Ammon's horn (tissue), 1 donor: Measurements from ENCODE around the gene AGBL3.
A peak's percentile ranks its signal among the peaks of the same experiment; 100 is the strongest.

ENCODE experiments used
- DNase-seq: peaks from one replicate; pipeline ENCODE4 v3.0.0-alpha.2; 2016; ENCODE audit warnings: low spot score

Gene AGBL3

DNA sequence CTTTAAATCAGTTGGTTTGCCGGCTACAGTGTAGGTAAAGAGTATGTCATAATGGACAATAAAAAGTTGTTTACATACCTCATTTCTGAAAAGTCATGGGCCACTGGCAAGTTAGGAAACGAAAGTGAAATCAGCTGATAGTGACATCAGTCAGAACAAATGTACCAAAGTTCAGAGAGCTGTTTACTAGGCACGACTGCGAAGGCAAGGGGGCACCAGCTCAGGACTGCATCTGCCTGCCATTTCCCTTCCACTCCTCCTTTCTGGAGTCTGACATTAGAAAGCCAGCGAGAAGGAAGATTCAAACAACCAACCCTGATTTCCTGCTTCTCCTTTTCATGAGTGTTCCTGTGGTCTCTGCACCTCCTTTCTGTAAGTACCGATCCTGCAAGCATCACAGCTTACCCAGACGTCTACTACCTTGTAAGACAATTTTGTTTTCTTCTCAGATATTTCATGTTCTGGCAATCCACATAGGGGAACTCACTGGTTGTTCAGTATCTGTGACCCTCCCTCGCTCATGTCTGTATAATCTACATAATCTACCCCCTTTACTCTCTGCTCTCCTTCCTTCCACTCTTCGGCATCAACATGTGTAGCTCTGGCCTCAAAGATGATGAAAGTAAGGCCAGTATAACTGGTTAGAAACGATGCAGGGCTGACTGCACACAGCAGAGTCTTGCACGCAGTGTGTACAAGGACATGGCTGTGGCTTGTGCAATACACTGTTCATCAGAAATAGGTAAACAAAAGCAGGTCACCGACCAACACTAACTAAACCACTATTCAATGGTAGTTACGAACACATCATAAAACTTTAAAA, 161.8 kb downstream of the AGBL3 start, which contains the start of gene TMEM140:
TSS of gene TMEM140 (plus strand) at position 174 of the 823 bp plus-strand sequence. CDS start 16,370 bp downstream, outside the sequence.
- peak; percentile 82 for DNase-seq

DNA sequence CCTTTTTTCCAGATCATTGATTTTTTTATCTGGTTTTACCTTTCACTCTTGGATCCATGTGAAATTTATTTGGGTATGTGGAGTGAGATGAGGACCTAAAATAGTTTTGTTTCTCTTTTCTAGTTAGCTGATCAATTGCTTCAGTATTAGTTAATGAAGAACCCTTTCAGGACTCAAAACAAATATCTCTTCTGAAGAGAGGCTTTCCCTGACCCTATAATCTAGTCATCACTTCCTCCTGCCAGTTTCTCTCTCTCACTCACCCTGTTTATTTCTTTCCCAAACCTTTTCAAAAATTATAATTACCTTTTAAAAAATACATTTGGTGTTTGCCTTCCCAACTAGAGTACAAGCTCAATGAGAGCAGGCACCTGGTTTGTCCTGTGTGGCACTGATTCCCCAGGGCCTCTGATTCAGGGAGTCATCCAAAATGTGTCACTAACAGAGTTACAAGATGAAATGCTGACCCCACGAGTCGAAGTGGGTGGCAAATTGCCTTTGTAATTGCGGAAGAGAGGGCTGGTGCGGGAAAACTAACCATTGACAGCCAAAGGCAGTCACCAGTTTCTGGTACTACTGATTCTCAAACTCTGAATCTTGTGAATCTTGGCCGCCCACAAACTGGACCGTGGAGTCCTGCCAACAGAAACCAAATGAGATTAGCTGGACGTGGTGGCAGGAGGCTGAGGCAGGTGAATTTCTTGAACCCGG, 163.9 kb downstream of the AGBL3 start:
- no peak for DNase-seq

DNA sequence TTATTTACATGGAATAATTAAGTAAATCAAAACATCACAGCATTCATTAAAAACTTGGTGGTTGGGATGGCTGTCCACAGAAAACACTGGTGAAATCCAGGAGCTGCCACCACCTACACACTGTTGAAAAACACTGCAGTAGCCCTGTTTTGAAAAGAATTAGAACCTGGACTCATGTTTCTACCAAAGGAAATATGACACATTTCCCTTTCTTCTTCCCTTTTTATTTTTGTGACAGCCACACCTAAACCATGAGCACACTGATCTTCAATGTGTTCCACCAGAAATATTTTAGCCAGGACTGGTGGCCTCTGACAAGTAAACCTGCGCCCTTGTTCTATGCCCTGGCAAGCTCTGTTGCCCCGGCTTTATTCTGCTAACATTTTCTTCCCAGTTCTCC, 164.8 kb downstream of the AGBL3 start:
- no peak for DNase-seq

DNA sequence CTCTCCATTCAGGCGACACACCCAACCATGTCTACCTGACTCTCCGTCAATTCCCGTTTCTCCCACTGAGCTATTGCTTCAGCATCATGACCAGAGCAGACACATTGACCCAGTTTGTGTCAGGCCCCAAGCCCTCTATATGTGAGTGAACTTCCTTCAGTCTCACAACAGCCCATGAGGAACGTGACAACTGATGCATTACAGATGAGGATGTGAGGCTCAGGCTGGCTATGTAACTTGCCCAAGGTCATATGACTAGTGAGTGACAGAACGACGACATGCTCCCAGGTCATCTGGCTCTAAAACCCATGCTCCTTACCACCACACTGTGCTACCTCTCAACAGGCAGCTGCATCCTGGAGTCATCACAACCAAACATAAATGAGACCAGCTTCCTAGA, 165.2 kb downstream of the AGBL3 start:
- no peak for DNase-seq

DNA sequence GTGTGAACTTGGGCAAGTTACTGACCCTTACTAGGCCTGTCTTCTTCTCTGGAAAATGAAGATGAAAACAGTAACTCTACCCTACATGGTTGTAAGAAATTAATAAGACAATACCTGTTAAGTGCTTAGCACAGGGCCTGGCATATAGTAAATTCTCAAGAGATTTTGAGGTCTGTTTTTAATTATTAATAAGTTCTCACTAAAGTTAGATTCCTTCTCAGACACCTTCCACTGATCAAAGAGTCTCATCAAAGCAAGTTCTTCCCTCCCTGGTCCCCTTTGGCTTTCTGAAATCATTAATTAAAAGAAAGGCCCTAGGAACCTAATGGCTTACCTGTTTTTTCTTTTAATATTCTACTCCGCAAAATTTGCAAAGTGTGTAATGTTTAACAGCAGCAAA, 166.1 kb downstream of the AGBL3 start:
- no peak for DNase-seq

DNA sequence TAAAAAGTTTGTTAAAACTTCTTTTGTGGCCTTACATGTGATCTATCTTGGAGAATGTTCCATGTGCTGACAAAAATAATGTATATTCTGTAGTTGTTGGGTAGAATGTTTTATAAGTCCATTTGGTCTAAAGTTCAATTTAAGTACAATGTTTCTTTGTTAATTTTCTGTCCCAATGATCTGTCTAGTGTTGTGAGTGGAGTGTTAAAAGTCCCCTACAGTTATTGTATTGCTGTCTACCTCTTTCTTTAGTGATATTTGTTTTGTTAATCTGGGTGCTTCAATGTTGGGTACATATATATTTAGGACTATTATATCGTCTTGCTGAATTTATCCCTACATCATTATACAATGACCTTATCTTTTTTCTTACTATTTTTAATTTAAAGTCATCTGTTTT, 168.4 kb downstream of the AGBL3 start:
- no peak for DNase-seq

DNA sequence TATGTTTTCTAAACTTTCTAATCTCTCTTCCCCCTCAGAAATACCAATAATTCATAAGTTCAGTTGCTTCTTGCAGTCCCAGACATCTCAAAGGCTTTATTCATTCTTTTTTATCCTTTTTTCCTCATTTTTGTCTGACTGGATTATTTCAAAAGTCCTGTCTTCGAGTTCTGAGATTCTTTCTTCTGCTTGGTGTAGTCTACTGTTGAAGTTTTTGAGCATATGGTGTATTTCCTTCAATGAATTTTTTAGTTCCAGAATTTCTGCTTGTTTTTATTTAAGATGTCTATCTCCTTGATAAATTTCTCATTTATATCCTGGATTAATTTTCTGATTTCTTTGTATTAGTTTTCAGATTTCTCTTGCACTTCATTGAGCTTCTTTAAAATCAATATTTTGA, 170.0 kb downstream of the AGBL3 start:
- no peak for DNase-seq

DNA sequence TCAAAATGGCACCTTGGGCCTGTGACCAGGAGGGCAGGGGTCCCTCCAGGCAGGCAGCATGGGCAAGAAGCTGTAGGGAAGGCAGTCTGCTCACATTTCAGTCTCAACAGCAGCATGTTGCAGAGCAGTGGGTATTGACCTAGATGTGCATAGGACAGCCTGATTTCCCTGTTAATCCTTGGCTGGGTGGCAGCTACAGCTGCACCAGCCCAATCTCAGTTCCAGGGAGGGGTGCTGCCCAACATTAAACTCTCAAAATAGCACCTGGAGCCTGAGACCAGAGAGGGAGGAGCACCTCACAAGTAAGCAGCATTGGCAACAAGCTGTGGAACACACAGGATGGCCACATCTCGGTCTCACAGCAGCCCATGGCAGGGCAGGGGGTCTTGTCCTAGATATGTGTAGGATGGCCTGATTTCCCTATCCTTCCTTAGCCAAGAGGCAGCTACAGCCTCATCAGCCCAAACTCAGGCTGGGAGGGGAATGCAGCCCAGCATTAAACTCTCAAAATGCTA, 171.9 kb downstream of the AGBL3 start:
- no peak for DNase-seq

DNA sequence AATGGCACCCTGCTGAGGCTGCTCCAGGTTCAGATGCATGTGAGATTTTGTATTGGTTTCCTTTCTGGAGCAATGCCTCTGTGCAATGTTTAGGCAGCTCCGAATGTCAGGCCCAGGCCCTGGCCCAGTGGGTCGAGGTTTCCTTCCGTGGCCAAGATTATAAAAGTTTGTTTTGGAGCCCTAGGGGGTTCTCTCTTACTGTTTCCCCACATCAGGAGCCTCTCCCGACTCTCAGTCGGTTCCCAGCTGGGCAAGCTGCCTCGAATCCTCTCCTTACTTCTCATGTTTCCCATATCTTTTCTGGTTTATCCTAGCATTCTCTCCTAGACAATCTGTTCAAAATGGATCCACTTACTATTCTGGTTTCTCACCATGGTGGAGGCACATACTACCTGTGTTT, 172.6 kb downstream of the AGBL3 start:
- no peak for DNase-seq

DNA sequence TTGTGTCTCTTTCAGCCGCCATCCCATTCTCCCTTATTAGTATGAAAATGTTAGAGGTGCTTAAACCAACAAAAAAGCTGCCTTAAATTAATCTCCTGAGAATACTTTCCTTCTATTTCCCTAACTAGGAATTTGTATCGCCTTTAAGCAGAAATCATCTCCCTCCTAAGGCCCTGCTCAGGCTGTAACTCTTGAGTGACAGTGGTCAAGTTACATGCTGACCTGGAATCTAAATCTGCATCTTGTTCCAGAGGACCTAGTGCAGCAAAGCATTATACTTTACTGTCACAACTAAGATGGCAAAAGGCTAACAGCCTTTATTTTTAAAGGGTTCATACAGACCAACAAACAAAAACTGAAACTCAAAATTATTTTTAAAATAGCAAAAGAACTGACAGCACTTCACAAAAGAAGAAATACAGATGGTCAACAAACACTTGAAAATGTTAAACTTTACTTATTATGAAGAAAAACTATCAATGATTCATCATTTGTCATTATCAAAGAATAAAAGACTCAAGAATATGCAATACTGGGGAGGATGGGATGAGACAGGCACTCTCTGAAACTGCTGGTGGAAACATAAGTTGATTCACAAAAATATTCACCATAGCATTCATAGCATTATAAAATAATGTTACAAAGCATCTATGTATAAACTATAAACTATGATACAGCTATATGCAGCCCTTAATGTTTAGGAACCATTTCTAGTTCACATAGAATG, 173.2 kb downstream of the AGBL3 start:
- DNase-seq, result no peak

DNA sequence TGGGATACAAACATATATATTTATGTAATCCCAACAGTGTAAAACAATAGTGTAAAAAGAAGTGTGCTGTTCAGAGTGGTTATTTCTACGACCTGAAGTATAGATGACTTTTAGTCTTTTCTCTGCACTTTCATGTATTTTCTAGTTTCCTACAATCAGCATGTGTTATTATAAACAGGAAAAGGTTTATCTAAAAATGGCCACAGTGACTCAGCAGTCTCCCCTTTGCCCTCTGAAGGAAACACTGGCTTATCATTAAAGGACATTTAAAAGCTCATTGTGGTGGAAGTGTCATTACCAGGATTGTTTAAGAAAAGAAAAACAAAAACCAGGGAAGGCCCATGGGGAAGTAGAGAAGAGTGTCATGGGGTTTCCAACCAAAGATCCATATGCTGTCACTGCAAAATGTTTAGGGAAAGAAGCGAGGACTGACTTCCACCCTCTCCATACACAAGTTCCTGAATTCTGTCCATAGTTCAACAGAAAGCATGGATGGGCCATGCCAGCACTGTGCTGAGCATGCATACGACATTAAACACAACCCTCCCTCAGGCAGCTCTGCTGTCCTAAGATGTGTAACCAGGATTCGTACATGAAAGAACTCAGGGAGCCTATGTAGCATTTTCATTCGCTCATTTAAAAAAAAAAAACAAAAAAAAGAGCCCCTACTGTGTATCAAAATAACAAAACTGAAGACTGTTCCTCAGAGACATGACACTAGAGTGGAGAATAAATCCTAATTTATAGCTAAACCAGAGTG, 174.0 kb downstream of the AGBL3 start:
- DNase-seq, result no peak

DNA sequence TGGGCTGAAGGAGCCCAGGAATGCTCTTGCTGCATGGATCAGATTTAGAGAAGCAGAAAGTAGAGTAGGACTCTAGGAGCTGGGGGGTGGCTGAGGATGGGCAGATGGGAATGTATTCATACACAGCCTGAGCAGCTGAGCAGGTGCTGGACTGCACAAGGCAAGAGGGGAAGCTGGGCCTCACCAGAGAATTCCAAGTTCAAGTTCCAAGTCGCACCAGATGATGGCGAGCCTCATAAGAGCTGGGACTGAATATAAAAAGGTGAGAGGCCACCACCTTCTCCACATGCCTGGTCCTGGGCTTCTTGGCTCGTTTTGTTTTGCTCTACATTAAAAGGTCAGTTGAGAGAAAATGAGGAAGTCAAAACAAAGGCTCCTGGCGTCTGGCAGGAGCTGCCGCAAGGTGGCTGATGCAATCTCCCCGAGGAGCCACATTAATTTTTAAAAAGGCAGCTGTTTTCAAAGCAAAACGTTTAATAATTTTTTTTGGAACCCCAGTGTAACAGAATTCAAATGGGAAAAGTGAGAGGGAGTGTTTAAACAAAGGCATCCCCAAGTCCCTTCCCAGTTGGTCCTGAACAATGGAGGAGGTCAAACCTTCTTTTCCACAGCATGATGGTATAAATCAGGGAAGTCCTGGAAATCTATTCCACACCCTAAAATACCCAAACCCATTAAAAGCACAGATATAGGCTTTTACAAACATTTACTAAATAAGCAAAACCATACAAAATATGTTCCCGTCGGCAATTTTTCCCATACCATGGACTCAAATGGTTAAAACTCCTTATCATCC, 174.7 kb downstream of the AGBL3 start:
- no peak for DNase-seq

DNA sequence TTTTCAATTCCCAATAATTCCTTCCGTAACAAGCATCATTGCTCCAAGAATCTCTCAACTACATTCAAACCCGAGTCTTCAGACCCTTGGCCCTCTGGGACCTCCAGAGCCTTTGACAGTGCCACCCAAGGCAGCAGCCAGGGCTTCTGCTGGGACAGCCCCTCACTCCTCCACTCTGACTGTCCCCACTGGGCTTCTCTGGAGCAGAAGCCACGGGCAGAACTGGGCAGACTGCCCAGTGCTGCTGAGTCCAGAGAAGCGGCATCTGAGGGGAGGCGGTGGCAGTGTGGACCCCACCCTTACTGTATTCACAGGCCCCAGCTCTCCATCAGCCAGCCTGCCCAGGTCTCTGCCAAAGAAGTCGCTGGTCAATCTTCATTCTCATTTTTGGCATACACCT, 175.4 kb downstream of the AGBL3 start:
- DNase-seq, result no peak

DNA sequence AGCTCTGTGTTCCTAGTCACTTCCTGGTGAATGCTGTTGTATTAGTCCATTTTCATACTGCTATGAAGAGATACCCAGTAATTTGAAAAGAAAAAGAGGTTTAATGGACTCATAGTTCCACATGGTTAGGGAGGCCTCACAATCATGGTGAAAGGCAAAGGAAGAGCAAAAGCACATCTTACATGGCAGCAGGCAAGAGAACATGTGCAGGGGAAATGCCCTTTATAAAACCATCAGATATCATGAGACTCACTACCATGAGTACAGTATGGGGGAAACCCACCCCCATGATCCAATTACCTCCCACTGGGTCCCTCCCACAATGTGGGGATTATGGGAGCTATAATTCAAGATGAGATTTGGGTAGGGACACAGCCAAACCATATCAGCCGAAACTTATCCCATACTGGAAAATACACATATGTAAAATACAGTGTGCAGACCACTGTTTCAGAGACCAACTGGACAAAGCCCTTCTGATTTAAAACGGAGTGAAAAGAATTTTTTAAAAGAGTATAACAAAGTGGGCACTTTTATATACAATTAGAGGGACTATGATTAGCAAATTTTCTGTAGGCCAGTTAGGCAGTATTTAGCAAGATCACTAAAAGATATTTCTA, 176.2 kb downstream of the AGBL3 start:
- DNase-seq, result no peak

DNA sequence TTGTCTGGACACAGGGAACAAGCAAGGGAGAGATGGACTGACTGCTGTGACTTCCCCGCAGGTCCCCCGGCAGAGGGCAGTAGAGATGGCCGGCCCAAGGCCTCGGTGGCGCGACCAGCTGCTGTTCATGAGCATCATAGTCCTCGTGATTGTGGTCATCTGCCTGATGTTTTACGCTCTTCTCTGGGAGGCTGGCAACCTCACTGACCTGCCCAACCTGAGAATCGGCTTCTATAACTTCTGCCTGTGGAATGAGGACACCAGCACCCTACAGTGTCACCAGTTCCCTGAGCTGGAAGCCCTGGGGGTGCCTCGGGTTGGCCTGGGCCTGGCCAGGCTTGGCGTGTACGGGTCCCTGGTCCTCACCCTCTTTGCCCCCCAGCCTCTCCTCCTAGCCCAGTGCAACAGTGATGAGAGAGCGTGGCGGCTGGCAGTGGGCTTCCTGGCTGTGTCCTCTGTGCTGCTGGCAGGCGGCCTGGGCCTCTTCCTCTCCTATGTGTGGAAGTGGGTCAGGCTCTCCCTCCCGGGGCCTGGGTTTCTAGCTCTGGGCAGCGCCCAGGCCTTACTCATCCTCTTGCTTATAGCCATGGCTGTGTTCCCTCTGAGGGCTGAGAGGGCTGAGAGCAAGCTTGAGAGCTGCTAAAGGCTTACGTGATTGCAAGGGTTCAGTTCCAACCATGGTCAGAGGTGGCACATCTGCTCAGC, 178.2 kb downstream of the AGBL3 start:
- DNase-seq, result no peak

DNA sequence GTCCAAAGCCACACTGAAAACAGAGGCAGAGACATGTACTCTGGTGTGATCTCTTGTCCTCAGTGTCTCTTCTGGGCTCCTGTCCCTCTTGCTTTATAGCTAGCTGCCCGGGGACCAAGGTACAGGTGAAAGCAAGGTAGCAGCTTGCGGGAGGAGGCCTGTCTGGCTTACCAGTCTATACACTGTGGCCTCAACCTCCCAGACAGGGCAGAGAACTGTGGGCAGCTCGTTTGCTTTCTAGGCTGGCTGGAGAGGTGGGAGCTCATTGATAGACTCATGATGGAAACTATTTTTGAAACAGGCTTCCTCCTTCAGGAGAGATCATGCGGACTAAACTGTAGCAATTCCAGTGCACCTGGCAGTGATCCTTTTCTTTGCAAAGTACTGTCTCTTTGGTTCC, 179.6 kb downstream of the AGBL3 start:
- DNase-seq, result no peak

DNA sequence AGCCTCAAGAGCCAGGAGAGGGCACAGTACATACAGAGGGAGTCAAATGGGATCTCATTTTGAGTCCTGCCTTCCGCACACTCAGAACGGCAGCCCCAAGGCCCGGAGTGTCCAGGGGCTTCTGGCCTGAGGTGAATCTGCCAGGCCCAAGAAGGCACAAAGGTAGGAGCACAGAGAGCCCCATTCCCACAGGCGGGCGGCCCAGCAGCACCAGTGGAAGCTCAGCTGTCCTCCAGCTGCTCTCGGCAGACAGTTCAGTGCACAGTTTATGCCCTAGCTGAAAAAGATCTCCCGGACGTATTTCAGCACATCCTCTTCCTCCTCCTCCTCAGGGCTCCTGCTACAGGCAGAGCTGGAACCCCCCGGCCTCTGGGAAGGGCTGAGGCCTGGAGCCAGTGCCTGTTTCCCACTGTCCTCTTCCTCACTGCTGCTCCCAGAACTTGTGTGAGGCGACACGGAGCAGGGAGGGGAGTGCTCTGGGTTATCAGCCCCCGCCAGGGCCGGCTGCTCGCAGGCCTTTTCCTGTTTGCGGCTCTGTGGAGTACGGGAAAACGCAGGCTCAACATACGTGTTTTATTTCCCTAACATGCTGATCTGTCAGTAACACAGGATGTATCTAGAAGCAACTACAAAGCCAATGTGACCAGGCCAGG, 180.2 kb downstream of the AGBL3 start:
- DNase-seq, result no peak

DNA sequence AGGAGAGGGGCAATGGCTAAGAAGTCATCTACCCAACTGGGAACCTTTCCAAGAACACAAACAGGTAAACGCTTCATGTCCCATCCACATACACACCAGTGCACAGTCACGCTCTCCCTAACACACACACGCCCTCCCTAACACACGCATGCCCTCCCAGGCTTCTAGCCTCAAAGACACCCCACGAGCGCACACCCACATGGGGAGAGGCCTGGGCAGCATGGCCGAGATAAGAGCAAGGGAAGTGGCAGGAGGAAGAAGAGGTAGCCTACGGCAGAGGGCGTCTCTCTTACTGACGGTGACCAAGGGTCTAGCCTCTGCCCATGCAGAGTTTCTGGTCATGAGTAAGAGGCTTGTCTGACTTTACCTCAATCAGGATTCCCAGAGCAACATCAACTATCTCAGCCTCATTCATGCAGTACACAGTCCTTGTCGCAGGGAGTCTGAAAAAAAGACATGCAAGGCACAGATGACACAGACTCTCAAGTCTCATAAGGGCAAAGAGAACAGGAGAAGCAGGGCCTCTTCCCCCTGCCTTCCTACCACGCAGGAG, 181.1 kb downstream of the AGBL3 start:
- DNase-seq, result no peak

DNA sequence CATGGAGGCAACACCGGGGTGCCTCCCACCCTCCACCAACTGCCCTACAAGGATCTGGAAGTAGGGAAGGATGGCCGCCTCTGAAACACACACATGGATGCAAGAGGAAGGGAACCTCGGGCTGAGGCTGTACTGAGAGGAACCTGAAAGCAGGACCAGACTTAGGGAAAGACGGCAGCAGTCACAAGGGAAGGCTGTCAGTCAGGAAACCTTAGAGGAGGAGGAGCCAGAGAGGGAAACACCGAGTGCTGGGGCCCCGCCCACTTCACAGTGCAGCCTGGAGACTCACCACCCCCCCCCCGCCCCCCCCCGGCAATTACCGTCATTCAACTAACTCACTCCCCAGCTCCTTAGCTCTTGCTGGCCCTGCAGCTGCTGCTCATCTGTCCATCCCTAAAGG, 181.7 kb downstream of the AGBL3 start:
- DNase-seq, result peak; percentile 43
